Activated CD8-positive, alpha-beta memory T cell treated with anti-CD3 and anti-CD28 coated beads, Interleukin-2, amount 50 U/mL, for 48 hours (primary cell): ENCODE data around the gene ASIC4.
A peak's percentile ranks its signal among the peaks of the same experiment; 100 is the strongest.

ENCODE experiments used
- DNase-seq: peaks from one replicate; pipeline ENCODE4 v3.0.0-alpha.2; 2020

The ASIC4 gene

DNA sequence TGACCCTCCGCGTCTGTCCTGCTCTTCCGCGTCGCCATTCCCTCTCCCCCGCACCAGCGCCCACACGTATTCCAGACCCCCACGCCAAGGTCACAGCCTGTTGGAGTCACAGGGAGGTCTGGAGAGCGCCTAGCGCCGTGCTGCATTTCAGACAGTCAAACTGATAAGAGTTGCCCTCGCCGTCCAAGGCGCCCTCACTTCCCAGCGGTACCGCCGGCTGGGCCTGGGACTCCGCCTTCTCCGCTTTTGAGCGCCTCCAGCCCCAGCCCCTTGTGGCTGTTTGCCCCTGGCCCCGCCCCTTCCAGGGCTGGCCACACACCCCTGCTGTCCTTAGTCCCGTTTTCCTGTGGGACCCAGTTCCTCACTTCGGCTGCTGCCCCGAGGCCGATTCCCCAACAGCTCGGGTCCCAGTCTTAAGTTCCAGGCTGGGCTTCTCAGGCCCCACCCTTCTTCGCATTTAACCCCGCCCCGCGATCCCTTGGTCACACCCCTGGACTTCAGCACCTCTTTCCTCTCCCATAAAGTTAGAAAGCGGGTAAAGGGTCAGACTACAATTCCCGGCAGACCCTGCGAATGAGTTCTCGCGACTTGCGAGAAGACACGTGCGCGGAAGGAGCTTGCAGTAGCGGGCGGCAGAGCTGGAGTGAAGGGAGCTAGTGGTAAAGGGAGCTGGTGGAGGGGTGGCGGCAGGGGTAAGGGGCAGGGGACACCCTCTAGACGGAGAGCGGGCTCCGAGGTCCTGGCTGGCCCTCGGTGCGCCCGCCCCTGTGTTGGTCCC is 15.8 kb upstream of the ASIC4 start, which contains the start of gene GMPPA:
GMPPA (plus strand) TSS at position 612 of the 778 bp plus-strand sequence. CDS start 1,085 bp downstream, outside the sequence.
- peak; percentile 92 for DNase-seq

DNA sequence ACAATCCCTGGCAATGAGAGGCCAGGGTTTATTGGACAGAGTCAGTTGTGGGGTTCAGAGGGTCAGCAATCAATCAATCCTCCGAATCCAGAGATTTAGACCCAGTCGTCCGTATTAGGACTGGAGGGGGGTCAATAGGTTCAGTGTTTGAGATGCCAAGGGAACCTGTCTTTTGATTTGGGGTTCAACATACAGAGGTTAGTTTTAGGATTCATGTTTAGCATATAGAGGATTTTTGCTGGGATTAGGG is 15.3 kb upstream of the ASIC4 start:
- no peak for DNase-seq

DNA sequence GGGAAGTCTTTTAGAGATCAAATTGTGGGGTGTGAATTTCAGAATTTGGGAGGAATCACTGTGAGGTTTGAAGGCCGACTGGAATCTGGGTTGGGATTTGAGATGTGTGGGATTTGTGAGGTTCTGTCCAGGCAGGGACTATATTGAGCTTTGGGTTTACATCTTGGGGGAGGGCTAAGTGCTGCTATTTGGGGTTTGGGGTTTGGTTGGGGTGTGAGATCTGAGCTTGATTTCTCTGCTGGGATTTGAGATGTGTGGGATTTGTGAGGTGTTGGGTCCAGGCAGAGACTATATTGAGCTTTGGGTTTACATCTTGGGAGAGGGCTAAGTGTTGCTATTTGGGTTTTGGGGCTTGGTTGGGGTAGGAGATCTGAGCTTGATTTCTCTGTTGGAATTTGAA is 14.7 kb upstream of the ASIC4 start:
- no peak for DNase-seq

DNA sequence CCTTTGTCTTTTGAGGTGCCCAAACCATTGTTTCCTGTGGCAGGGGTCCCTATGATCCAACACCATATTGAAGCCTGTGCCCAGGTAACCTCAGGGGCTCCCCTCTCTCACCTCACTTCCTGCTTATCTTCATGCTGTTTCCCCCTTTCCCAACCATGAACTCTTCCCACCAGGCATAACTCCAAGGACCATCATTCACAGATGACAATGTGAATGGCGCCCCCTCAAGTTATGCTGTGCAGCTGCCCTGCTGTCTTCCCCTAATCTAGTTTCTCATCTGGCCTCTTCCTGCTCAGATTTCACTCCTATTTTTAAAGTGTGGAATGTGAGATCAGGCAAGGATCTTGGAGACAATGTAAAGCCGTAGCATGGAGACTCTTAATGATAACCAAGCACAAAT is 14.1 kb upstream of the ASIC4 start:
- DNase-seq: no peak

- DNase-seq: no peak
Observed at GRCh38 chr2:219501849-219502248, 12.4 kb upstream of the ASIC4 start.

- no peak for DNase-seq
Observed at GRCh38 chr2:219502618-219503017, 11.7 kb upstream of the ASIC4 start.

- DNase-seq: no peak
Observed at GRCh38 chr2:219505585-219505984, 8.7 kb upstream of the ASIC4 start.

GRCh38 chr2:219506153-219506801 is 8.0 kb upstream of the ASIC4 start:
- no peak for DNase-seq

DNA sequence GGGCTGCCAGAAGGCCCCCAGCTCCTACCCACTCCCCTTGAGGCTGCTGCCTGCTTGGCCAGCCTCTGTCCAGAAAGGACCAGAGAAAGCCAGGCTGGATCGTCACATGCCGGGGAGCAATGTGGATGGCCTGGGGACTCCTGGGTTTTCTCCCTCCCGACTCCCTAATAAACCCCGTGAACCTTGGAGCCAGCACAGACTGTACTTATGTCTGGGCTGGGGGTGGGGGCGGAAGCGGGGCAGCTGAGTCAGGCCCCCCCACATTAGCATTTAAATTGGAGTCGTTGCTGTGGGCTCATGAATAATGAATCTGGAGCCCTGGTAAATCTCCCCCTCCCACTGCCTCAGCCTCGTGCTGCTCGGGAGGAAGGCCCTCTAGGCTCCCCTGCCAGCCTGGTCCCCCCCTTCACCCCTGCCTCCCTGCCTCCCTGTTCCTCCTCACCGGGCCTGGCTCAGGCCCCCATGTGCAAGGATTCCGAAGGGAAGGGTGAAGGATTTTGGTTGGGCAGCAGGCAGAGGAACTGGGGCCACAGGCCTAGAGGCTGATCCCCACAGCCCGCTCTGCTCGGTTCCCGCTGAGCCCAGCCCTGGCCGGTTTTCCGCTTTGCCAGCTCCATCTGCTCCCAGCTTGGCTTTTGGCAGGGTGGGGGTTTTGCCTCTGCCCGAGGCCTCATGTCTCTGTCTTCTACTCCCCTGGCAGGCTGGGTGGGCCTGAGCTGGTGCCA is 7.3 kb upstream of the ASIC4 start:
- DNase-seq: no peak

- no peak for DNase-seq
Observed at GRCh38 chr2:219507581-219508443, 6.5 kb upstream of the ASIC4 start.

GRCh38 chr2:219508444-219508734 is 5.9 kb upstream of the ASIC4 start:
- DNase-seq: no peak

DNA sequence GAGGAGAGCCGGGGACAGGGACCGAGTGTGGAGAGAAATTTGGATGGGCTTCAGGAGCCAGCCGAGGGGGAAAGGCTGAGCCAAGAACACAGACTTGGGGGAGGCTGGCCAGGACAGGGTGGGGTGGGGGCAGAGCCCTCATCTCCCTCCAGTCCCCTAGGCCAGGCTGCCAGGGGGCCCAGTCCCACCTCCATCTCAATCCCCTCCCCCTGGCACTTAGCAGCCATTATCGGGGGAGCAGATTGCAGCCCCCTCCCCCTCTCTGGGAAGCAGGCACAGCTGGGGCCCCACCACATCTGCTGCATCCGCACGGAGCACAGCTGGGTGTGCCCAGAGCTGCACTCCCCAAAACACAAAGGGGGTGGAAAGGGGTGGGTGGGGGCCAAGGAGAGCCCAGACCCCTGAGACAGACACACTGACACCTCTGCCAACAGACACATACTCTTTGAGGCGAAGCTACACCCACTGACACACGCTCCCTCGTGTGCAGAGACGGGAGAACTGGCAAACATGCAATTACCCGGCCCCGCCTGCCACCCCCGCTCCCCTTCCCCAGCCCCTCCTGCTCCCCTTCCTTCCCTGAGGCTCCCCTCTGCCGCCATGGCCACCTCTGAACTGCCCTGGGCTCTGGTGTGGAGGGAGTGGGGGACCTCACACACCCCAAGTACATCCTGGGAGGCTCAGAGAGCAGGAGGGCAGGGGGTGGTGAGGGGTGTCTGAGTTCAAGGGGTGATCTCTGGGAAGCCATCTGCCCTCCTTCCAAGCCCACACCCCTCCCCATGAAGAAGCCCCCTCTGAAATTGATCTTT is 5.1 kb upstream of the ASIC4 start:
- DNase-seq: no peak

GRCh38 chr2:219509780-219510511 is 4.3 kb upstream of the ASIC4 start:
- peak; percentile 73 for DNase-seq

GRCh38 chr2:219510512-219511135 is 3.7 kb upstream of the ASIC4 start:
- DNase-seq: no peak

GRCh38 chr2:219511547-219512325 is 2.5 kb upstream of the ASIC4 start:
- no peak for DNase-seq

- no peak for DNase-seq
Observed at GRCh38 chr2:219512524-219513216, 1.6 kb upstream of the ASIC4 start.

- DNase-seq: no peak
Observed at GRCh38 chr2:219513787-219514186, 495 bp upstream of the ASIC4 start.

GRCh38 chr2:219514836-219515235 is 554 bp downstream of the ASIC4 start:
- no peak for DNase-seq

GRCh38 chr2:219515874-219516629 is 1.8 kb downstream of the ASIC4 start:
- no peak for DNase-seq
